Stimulated activated CD8-positive, alpha-beta memory T cell treated with anti-CD3 and anti-CD28 coated beads, Interleukin-7, amount 100 ng/mL, for 24 hours (primary cell): Measurements from ENCODE around the gene TAF1C.

Experiments
- DNase-seq: peaks from one replicate; pipeline ENCODE4 v3.0.0-alpha.2; 2020; ENCODE audit warnings: low read depth

TAF1C gene

GRCh38 chr16:84182680-84183571 lies 3.9 kb downstream of the TAF1C start:
- DNase-seq, result no peak

- DNase-seq, result no peak
Observed at GRCh38 chr16:84182104-84182503, 4.8 kb downstream of the TAF1C start.

- DNase-seq, result no peak
Observed at GRCh38 chr16:84181144-84181915, 5.5 kb downstream of the TAF1C start.

- DNase-seq, result no peak
Observed at GRCh38 chr16:84180519-84181140, 6.2 kb downstream of the TAF1C start.

GRCh38 chr16:84179612-84180320 lies 7.1 kb downstream of the TAF1C start:
- no peak for DNase-seq

- no peak for DNase-seq
Observed at GRCh38 chr16:84178892-84179611, 7.8 kb downstream of the TAF1C start.

- DNase-seq, result no peak
Observed at GRCh38 chr16:84178146-84178765, 8.6 kb downstream of the TAF1C start.

GRCh38 chr16:84177741-84178073 lies 9.2 kb downstream of the TAF1C start:
- DNase-seq, result no peak

- no peak for DNase-seq
Observed at GRCh38 chr16:84176192-84177053, 10.4 kb downstream of the TAF1C start.

GRCh38 chr16:84175350-84176081 lies 11.3 kb downstream of the TAF1C start:
- peak; percentile 41 for DNase-seq

GRCh38 chr16:84174396-84174795 lies 12.5 kb downstream of the TAF1C start:
- DNase-seq, result no peak

- DNase-seq, result no peak
Observed at GRCh38 chr16:84169765-84170310, 17.0 kb downstream of the TAF1C start.

GRCh38 chr16:84166796-84167695 lies 19.8 kb downstream of the TAF1C start:
- DNase-seq, result no peak

GRCh38 chr16:84165746-84166145 lies 21.1 kb downstream of the TAF1C start:
- DNase-seq, result no peak

GRCh38 chr16:84161801-84162200 lies 25.1 kb downstream of the TAF1C start:
- DNase-seq, result no peak

GRCh38 chr16:84161037-84161436 lies 25.8 kb downstream of the TAF1C start:
- no peak for DNase-seq

- no peak for DNase-seq
Observed at GRCh38 chr16:84159800-84160199, 27.1 kb downstream of the TAF1C start.

GRCh38 chr16:84159007-84159406 lies 27.9 kb downstream of the TAF1C start:
- no peak for DNase-seq
